ENCODE data around the gene SLC24A4.

DNA sequence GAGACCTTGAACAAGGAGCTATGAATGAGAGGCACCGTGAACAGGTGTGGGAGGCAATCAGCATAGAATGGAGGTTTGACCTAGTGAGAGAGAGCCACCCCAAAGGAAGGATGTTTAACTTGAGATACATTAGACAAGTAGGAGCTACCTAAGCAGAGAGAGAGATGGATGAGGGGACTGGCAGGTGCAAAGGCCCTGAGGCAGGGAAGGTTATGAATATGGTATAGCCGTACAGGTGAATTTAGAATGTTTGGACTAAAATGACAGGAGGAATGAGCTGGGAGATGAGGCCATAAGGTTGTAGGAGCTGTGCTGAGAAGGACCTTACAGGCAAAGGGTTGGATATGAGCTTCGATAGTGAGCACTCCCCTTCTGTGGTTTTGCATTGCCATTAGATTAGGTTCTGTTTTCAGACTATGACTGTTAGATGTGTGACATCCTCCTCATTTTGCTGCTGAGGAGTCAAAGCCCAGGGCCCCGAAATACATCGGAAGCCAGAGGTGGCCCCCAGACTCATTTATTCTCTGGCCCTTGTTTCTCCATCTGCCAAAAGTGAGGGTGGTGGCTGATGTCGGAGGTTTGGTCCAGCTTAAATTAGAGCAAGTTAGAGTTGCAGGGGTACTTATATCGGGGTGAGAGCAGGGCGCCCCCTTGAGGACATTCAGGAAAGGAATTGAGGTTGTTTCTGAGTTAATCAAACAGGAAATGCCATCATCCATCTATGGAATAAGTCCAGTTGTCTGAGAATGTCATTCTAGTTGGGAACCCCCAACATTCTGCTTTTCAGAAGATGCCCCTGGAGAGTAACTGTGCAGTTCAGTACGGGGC is 29.4 kb downstream of the SLC24A4 start:
- TF ChIP-seq, protein P1, sequence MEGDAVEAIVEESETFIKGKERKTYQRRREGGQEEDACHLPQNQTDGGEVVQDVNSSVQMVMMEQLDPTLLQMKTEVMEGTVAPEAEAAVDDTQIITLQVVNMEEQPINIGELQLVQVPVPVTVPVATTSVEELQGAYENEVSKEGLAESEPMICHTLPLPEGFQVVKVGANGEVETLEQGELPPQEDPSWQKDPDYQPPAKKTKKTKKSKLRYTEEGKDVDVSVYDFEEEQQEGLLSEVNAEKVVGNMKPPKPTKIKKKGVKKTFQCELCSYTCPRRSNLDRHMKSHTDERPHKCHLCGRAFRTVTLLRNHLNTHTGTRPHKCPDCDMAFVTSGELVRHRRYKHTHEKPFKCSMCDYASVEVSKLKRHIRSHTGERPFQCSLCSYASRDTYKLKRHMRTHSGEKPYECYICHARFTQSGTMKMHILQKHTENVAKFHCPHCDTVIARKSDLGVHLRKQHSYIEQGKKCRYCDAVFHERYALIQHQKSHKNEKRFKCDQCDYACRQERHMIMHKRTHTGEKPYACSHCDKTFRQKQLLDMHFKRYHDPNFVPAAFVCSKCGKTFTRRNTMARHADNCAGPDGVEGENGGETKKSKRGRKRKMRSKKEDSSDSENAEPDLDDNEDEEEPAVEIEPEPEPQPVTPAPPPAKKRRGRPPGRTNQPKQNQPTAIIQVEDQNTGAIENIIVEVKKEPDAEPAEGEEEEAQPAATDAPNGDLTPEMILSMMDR (conservative IDR thresholded peaks at IDR 0.05; ENCODE audit: low read depth, low read length), result peak; percentile 69
- no peak for TF ChIP-seq EZH2phosphoT487 (IDR thresholded peaks at IDR 0.05; ENCODE audit: borderline replicate concordance, low read length)
